Right hindlimb (tissue), 1 donor: ENCODE data around the gene IRF1.
A peak's percentile ranks its signal among the peaks of the same experiment; 100 is the strongest.
"Not testable (repeated sequence)": the region's sequence is repeated elsewhere in the genome, so short reads cannot be mapped to it uniquely, and the experiment has no call there.

Source experiments
- DNase-seq: peaks from one replicate; pipeline ENCODE4 v3.0.0-alpha.2; 2018

The IRF1 gene

DNA sequence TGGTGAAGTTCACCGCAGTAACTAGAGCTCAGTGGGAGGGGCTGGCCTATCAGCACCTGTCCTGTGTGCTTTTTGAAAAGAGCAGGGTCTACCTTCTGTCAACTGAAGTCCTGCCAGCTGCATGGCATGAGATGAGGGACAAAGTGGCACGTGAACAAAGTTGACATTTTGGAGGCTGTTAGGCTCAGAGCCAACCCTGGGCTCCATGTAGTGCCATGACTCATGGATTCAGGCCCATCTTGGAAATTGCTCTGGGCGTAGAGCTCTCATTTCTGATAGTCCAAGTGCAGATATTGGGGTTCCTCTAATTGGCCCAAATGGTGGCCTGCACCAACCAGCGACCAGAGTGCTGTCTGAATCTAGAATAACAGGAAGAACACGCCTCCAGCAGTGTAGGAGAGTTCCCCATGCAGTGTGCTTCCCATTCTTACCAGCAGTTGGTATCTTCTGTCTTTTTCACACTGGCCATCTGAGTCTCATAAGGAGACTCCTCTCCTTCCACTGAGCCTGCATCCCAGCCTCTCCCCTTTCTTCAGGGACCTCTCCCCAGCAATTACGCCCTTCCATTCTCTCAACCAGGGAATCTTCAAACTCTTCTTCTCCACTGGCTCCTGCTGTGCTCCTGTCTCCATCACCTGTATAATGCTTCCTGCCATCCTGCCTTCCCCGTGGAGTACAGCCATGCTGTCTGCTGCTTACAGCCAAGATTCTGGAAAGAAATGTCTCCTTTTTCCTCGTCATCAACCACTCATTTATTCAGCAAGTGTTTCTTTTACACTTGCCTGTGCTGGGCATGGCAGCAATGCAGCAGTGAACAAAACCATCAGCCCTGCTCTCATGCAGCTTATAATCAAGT, 30.4 kb downstream of the IRF1 start:
- DNase-seq, result no peak

DNA sequence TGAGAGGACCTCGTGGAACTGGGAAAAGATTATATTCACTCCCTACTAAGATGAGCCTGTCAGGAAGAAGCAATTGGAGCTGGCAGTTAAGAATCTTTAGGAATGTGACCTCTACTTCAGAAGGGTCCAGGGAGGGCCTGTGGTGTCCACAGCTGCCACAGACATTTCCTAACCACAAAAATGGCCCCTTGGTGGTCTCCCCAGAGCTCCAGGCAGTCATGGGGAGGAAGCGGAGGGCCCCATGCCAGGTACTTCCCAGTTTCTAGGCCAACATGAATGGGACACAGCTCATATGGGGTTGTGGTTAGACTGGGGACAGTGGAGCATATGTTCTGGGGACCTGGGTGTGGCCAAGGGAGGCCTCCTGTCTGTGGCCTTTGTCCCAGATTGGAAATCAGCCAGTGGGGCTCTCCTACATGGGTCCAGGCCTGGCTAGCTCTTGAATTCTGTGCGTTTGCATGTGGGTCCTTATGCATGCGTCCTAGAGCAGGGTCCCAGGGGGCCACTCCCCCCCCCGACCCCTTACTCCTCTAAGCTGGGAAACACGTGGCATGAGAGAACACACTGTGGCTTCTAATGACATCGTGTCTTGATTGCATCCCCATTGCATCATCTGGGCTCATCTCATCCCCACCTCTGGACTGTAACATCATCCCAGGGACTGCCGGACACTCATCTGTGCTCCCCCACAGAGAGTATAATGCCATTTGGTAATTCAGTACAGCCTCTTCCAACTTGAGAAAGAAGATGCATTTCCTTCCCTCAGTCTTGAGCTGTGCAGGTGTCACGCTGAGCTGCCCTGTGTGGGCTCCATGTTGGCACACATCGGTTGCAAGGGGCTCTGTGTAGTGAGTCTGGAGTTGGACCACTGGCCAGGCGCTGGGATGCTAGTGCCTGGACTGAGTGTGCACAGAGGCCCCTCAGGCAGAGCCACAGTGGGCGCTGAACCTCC, 31.3 kb downstream of the IRF1 start:
- DNase-seq, result no peak

DNA sequence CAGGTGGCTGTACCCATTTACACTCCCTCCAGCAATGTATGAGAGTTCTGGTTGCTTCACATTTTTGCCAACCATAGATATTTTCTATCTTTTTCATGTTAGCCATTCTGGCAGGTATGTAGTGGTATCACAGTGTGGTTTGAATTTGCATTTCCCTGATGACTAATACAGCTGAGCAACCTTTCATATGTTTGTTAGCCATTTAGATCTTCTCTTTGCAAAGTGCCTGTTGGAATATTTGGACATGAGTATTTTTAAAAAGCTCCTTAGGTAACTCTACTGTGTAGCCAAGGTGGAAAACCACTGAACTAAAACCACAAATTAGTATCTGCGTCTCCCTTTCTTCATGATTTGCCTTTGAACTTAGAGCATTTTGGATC, 31.9 kb downstream of the IRF1 start:
- no peak for DNase-seq

DNA sequence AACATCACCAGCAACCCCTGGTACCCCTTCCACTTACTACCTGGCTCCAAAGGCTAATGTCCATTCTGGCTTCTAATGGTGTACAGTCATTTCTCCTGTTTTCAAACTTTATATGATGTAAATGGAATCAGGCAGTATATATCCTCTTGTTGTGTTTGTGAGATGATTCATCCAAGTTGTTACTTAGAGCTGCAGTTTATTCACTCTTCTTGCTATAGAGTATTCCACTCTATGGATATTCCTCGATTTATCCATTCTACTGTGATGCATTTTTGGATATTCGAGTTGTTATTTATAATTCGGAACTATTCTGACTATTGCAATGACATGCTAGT, 32.4 kb downstream of the IRF1 start:
- no peak for DNase-seq

DNA sequence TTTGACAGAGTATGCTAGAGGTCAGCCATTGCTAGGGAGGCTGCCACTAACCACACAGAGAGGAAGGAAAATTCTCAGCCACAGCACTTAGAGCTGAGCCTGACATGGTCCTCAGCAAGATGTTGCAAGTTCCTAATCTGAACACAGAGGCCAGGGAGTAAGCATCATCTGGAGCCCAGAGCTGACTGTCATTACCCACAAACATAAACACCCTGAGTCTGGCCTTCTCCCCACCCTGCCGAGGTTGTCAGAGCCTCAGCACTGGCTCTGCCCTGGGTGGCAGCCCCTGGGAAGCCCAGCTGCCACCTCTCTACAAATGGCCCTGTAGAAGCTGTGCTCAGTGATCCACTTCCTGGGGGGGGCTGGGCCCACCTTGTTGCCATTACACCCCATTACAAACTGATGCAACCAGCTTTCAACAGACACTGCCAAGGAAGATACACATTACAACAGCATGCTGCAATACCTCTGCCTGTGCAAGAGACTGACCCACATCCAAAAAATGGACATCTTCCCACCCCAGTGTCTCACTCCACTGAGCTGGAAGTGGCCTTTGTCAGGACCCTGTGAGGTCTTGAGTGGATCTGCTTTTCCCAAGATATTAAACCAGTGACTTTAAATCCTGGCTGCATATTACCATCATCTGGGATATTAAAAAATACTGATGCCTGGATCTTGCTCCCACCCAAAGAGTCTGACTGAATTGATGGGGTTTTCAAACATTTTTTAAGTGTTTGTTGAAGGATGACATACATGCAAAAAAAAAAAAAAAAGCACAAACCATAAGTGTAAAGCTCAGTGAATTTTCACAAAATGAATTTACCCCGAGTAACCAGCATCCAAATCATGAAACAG, 33.0 kb downstream of the IRF1 start:
- DNase-seq, result no peak

DNA sequence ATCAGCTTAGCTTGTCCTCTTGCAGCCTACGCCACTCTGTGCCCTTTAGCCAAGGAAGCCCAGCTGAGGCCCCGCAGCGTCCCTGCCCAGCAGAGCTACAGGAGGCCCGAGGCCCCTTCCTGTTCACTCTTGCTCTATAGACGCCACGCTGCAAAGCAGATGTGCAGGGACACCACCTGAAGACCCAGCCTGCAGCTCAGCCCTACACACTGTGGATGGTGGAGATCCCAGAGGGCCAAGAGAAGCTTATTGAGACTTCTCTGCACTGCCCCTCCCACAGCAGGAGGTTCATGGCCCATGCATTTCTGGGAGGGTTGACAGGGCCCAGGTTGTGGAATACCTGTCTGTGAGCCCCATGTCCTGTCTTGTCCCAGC, 33.6 kb downstream of the IRF1 start:
- no peak for DNase-seq

DNA sequence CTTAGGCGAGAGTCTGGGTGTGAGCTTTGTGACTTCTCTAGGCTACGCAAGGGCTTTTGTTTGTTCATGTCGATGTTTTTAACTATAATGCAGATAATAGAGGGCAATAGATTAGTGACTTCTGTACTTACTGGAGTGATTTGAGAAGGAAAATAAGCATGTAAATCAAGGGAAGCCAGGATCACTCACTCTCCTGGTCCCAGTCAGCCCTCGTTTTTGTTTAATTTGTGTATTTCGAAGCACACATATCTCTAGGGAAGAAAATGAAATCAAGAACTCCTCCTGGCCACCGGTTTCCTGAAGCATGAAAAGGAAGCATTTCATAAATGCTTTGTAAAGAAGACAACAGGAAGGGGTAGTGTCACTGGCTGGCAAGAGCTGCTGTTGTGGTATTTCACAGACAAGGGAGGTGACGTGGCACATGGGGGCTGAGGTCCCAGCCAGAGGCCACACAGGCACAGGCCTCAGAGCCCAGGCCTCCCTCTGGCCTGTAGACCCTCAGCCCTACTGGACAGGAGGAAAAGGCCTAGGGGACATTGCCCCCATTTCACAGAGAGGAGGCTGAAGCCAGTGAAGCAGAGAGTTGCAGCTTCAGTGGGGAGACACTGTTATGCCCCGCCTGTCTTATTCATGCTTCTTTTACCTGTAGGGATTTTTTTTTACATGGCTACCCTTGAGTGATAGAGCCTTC, 34.1 kb downstream of the IRF1 start:
- no peak for DNase-seq

DNA sequence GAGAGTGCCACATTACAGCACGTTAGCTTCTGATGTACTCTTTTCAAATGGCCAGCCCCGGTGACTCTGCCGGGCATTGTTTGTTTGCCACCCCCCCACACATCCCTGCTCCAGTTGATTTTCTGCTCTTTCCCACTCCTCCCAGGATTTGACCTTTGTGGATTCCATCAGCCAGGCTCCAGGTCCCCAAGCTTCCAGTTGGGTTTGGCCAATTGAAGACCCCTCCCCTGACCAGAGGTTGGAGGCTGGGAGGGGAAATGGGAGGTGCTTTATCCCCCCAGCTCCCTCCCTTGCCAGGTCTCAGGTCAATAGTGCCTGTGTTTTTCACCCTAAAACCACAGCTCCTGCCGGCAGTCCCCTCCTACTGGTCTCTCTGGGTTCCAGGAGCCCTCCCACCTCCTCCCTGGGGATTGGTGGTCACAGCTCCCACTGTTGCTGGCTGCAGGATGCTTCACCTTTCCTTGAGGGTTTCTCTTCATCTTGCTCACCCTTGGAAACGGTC, 34.9 kb downstream of the IRF1 start:
- DNase-seq, result no peak

DNA sequence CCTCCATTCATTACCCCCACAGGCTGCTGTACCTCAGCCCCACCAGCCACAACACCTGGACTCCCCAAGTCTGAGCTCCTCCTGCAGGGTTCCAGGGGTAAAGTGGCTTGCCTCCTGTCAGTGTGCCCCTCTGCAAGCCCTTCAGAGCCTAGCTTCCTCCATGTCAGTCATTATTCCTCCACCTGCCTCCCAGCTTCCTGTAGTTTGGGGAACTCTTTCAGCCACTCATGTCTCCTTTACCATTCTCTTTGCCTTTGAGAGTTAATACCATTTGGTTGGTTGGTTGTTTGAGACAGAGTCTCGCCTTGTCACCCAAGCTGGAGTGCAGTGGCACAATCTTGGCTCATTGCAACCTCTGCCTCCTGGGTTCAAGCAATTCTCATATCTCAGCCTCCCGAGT, 36.2 kb downstream of the IRF1 start:
- no peak for DNase-seq

DNA sequence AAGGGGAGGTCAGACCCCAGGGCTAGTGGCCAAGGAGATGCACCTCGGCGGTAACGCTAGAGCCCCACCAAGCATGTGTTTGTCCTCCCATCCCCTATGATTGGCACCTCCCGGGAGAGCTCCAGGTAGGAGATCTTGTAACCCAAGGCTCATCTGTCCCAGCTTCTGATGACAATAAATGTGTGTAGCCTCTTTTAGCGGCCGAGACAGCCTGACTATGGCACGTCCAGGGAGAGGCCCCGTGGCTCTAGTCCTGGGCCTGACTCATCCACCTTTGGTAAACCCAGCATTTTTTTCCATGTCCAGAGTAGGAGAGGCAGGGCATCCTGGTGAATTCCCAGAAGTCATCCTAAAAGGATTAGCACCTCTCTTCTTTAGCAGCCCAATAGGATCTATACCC, 39.2 kb downstream of the IRF1 start:
- DNase-seq, result no peak

DNA sequence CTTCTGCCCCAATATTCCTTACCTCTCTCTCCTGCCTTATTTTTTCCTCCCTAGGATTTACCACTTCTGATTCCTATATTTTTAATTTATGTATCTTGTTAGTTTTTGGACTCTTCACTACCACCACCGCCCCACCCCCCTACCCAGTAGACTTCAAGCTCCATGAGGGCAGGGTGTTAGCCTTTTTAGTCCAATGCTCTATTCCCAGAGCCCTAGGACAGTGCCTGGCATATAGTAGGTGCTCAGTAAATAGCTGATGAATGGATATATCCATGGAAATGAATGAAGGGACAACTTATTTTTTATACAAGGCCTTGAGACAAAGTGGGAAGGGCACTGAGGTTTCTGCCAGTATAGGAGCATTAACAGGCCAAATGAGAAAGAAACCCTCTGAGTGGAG, 41.5 kb downstream of the IRF1 start:
- no peak for DNase-seq

DNA sequence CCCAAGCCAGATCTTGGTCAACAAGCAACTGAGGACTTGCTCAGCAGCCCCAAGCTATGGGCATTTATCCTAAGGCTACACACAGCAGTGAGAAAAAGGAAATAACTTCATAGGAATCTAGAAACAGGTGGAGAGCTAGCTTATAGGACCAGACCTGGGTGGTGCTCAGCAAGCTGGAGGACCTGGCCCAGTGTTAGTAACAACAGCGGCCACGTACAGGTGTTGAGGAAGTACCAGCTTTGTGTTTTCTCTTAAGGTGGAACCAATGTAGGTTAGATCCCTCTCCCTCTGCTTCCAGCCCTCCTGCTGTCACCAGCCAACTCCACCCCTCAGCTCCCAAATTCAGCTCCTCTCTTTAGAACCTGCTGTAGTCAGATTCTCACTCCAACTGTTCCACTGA, 43.4 kb downstream of the IRF1 start:
- DNase-seq, result no peak

DNA sequence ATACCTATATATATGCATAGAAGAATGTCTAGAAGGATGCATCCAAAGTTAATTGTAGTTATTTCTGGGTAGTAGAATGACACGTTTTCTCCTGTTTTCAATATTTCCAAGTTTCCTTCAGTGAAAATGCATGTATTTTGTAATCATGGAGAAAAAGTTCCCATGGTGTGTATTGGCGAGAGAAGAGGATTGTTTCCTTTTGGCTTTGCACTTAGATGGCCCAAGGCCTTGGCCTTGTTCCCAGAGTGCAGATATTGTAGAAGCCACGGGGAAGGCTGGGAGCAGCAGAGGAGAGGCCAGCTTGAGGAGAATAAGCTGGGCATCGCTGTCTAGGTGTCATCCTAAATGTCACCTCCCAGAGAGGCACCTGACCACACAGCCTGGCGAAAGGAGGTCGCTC, 44.0 kb downstream of the IRF1 start:
- peak; percentile 81 for DNase-seq

DNA sequence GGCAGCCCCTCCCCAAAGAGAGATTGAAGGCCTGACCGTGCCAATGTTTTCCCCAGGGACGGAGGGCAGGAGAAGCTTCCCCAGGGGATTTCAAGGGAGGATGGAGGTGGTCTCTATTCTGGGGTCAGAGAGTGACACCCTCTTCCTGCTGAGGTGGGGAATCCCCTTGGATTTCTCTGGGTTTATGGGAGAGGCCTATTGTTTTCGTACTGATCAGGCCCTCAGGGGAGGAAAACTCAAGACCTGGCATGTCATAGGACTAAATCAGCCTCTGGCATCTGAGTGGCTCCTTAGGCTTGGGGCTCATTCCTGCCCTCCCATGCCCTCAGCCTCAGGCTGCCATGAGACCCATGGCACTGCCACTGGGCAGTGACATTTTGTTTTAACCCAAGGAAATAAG, 44.6 kb downstream of the IRF1 start:
- DNase-seq, result no peak

DNA sequence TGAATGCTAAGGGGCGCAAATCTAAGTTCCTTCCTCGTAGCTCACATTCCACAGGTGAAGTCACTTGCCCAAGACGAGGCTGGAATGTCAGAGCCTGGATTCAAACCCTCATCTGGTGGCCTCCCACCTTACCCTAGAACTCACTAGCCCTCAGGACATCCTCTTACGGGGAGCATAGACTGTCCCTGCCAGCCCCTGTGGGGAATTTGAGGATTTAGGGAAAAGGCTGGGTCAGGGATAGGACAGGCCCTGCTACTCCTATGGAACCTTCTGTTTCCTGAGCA, 45.0 kb downstream of the IRF1 start:
- no peak for DNase-seq

DNA sequence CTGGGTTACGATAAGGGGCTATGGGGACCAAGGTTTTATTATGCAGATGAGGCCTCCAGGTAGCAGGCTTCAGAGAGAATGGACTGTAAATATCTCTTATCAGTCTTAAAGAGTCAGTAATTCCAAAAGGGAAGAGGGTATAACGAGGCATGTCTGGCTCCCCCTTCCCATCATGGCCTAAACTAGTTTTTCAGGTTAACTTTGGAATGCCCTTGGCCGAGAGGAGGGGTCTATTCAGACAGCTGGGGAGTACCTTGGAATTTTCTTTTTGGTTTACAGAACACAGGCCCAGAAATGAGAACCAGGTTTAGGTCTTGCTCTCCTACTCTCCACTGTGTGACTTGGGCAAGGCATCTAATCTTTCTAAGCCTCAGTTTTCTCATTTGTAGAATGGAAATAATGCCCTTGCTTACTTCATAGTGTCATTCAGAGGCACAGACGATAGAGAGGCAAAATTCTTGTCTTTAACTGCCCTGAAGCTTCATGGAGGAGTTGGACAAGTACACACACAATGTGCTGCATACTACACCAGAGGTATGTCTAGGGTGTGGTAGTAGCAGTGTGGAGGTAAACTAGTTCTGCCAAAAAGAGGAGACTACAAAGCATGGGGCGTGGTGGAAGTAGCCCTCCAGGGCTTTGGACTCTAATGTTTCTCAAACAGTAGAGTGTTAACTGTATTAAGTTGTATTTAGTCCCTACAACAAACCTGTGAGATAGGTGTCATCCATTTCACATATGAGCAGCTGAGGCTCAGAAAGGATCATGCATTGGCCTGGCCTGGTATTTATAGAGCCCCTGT, 45.5 kb downstream of the IRF1 start:
- DNase-seq, result no peak

DNA sequence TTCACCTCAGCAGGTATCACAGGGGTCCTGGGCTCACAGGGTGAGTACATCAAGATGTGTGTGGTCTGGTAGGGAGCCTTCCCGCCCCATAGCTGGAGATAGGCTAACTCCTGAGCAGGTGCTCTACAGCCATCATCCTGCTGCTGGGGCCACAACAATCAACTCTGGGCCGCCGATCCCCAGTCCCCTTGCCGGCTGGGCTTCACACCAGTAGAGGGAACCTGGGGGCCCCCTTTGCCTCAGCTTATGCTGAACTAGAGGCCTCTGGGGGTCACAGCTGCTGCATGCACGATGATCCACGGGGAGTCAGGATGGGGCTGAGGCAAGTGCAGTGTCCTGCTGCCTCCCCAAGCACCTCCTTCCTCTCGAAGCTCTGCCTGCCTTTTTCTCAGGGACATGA, 46.5 kb downstream of the IRF1 start:
- DNase-seq, result no peak

DNA sequence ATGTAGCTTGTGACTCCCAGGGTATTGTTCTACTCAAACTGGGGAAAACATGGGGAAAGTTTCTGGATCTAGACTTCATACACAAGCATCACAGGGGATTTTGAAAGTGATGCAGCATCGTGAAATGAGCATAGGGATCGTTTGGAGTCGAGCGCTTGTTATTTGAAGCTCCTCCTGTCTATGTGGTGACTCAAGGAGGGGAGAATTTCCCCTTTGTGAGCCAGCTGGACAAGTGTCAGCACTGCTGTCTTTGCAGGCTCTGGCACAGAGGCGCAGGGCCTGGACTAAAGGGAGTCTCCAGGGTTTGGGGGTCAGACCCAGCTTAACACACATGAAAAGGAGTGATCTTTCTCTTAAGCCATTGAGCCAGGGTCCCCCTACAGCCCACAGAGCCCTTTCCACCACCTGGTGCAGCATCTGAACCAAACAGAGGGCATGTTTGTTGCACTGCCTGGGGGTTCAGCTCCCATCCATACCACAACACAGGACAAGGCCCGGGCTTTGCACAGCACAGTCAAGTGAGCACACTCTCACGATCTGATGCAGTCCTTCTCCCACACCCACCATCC, 51.0 kb downstream of the IRF1 start:
- peak; percentile 88 for DNase-seq

DNA sequence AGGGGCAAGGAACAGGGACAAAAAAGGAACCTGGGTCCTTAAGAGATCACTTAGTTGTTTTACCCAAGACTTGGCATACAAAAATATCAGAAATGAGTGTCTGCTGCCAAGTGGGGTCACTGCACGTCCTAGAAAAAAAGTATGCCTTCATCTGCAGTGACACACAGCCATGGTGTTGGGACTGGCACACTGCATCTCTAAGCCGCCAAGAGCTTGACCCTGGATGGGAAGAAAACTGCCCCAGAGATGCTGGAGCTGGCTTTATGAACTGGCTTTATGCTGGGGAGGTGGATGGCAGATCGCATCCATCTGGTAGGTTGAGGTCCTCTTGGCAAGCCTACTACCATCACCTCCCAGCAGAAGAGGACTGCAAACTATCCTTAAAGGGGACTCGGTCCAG, 51.7 kb downstream of the IRF1 start:
- no peak for DNase-seq

DNA sequence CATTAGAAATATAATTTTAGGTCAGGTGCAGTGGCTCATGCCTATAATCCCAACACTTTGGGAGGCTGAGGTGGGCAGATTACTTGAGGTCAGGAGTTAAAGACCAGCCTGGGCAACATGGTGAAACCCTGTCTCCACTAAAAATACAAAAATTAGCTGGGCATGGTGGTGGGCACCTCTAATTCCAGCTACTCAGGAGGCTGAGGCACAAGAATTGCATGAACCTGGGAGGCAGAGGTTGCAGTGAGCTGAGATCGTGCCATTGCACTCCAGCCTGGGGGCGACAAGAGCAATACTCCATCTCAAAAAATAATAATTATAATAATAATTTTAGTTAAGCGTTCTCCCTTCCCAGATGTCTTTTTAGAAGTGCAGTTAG, 52.3 kb downstream of the IRF1 start:
- DNase-seq, result not testable (repeated sequence)

DNA sequence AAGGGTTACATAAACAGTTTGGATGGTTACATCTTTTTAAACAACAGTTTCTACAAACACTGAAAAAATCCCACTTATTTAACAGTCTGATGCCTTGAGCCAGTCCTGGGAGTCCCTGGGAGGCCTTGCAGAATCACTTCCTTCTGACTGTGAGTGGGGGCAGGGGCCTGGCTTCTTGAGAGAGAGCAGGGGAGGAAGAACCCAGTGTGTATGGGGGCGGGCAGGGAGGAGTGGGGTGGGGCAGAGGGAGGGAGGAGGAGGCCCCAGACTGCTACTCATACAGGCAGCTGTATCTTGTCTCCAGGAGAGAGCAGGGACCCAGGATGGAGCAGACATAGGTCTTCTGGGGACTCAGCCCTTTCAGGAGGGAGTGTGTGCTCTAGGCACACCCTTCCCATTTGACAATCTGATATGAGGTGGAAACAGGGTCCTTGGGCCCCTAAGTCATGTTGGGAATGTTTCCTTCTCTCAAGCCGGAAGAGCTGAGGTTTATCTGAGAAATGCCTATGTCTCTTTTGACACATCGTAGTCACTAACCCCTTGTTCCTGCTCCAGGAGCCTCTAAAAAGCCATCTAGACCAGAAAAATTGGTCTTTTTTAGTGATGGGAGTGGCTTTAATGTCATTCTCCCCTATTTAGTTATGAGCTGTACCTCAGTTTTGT, 52.8 kb downstream of the IRF1 start:
- DNase-seq, result peak; percentile 87
